K562 (cell line): ENCODE measurements around the gene CLEC10A. TPM values are rescaled to one million over a fixed set of nuclear protein-coding genes. Genes with fewer than 3 reads are reported as not detected.

Experiments
- ATAC-seq: fragments of 200-7000 bp; cut with Tn5 transposase; 3 replicates; pipeline ENCODE4 v1.9.1; 2020; ENCODE audit warnings: moderate library complexity
- BruUV-seq: library from RNA; stranded (reverse); fragments of 400-500 nt; replicated peaks from 2 replicates; lab custom pipeline; 2021; lab: Mats Ljungman, UMichigan
- CTCF ChIA-PET: fragments of 300-600 bp; formaldehyde crosslinking; extraction: SDS; loops from one replicate; lab custom pipeline; 2021; ENCODE audit warnings: low intra/inter-chr PET ratio; lab: Yijun Ruan, JAX
- POLR2A ChIA-PET: fragments of 300-600, 350-650 bp; sonication (Branson Sonifier 250); formaldehyde crosslinking; extraction: SDS; loops from one replicate; lab custom pipeline; 2021; ENCODE audit warnings: antibody characterized with exemption, inconsistent platforms; lab: Yijun Ruan, JAX
- DNase-seq, 4 experiments: peaks; one replicate each; pipeline versions ENCODE4 v3.0.0 to v3.0.0-alpha.2; 2011 to 2018; ENCODE audit warnings: low spot score in 3 of 4, mixed read lengths in 3 of 4; ENCODE audit errors: extremely low read depth in 1 of 4
- FAIRE-seq: peaks from 2 replicates; lab custom pipeline; 2011; peaks lifted over from hg19 to GRCh38; lab: Jason Lieb, UNC
- H2AFZ ChIP-seq: 2 replicates; pipeline ENCODE4 v1.6.0; 2011; ENCODE audit warnings: low read depth, low read length, control low read depth, inconsistent platforms
- H3K27ac ChIP-seq: fragments of 200-600 bp; 3 replicates; pipeline ENCODE4 v1.8.0; 2011; ENCODE audit warnings: low read depth, mild to moderate bottlenecking, control low read depth, inconsistent platforms, low read length, moderate library complexity, mixed read lengths; ENCODE audit errors: extremely low read depth
- H3K27me3 ChIP-seq, 2 experiments: fragments of 300-600 bp in 1 of 2; 2 replicates in 1 of 2; 3 replicates in 1 of 2; pipeline versions ENCODE4 v1.6.0 to v1.8.0; 2011; ENCODE audit warnings: inconsistent platforms in 2 of 2, low read length in 2 of 2, mild to moderate bottlenecking in 1 of 2, mixed read lengths in 1 of 2, moderate library complexity in 1 of 2; ENCODE audit not compliant: control insufficient read depth in 2 of 2, insufficient read depth in 2 of 2
- H3K36me3 ChIP-seq: fragments of 300-600 bp; 3 replicates; pipeline ENCODE4 v1.8.0; 2011; ENCODE audit warnings: mild to moderate bottlenecking, low read length, inconsistent platforms; ENCODE audit not compliant: control insufficient read depth, insufficient read depth
- H3K4me1 ChIP-seq, 2 experiments: fragments of 200-600 bp in 1 of 2; replicated peaks in 1 of 2; 2 replicates in 1 of 2; 3 replicates in 1 of 2; pipeline versions ENCODE4 v1.5.1 to v1.8.0; 2011; ENCODE audit warnings: inconsistent platforms in 2 of 2, low read length in 2 of 2, mild to moderate bottlenecking in 1 of 2, mixed read lengths in 1 of 2, moderate library complexity in 1 of 2; ENCODE audit not compliant: control insufficient read depth in 2 of 2, insufficient read depth in 2 of 2
- H3K4me2 ChIP-seq: 2 replicates; pipeline ENCODE4 v1.6.1; 2011; ENCODE audit warnings: low read length, control low read depth, inconsistent platforms, mixed read lengths; ENCODE audit not compliant: insufficient read depth
- H3K4me3 ChIP-seq: fragments of 200-600 bp; sonication (generic), shearing (Covaris generic); 2 replicates; pipeline ENCODE4 v1.5.1; 2016; ENCODE audit warnings: control low read depth, inconsistent platforms
- H3K79me2 ChIP-seq: fragments of 200-600 bp; 3 replicates; pipeline ENCODE4 v1.8.0; 2011; ENCODE audit warnings: low read length, inconsistent platforms; ENCODE audit not compliant: control insufficient read depth, insufficient read depth
- H3K9ac ChIP-seq, 2 experiments: 2 replicates each; pipeline versions ENCODE4 v1.6.0 to v1.6.1; 2011; ENCODE audit warnings: low read depth in 2 of 2, low read length in 2 of 2, control low read depth in 1 of 2, inconsistent platforms in 1 of 2, mild to moderate bottlenecking in 1 of 2, mixed read lengths in 1 of 2; ENCODE audit not compliant: insufficient read depth in 1 of 2
- H3K9me1 ChIP-seq: one replicate; pipeline ENCODE4 v1.6.0; 2011; ENCODE audit warnings: inconsistent platforms, mild to moderate bottlenecking, low read length, moderate library complexity; ENCODE audit not compliant: control insufficient read depth, insufficient read depth
- H3K9me3 ChIP-seq: replicated peaks from 2 replicates; pipeline ENCODE4 v1.5.1; 2011; ENCODE audit warnings: low read depth, low read length, inconsistent platforms; ENCODE audit not compliant: control insufficient read depth, insufficient read depth
- H4K20me1 ChIP-seq: replicated peaks from 2 replicates; pipeline ENCODE4 v1.6.1; 2011; ENCODE audit warnings: low read length, inconsistent platforms, mixed read lengths; ENCODE audit not compliant: control insufficient read depth, insufficient read depth
- FOXP1 ChIP-seq: sonication (generic); formaldehyde crosslinking; IDR thresholded peaks from 2 replicates; pipeline ENCODE4 v1.8.0; 2022; ENCODE audit warnings: mild to moderate bottlenecking, missing genetic modification reagents
- HMG20A ChIP-seq: fragments of 450-650 bp; formaldehyde crosslinking; conservative IDR thresholded peaks from 2 replicates; pipeline ENCODE4 v1.4.0; 2020; ENCODE audit warnings: mild to moderate bottlenecking, mixed read lengths
- MED1 ChIP-seq: sonication (generic); formaldehyde crosslinking; IDR thresholded peaks from 2 replicates; pipeline ENCODE4 v1.8.1; 2023; ENCODE audit warnings: missing genetic modification reagents, borderline replicate concordance
- MXD1 ChIP-seq: fragments of 250-450 bp; sonication (Bioruptor Pico); IDR thresholded peaks from 2 replicates; pipeline ENCODE4 v1.8.0; 2021; ENCODE audit warnings: borderline replicate concordance, mild to moderate bottlenecking, moderate library complexity; ENCODE audit not compliant: poor library complexity, severe bottlenecking
- NR0B1 ChIP-seq: fragments of 450-650 bp; IDR thresholded peaks from one replicate; pipeline ENCODE4 v1.6.1; 2018; ENCODE audit warnings: mild to moderate bottlenecking, moderate library complexity; ENCODE audit not compliant: partially characterized antibody
- POLR2G ChIP-seq: fragments of 200-400 bp; formaldehyde crosslinking; IDR thresholded peaks from 2 replicates; pipeline ENCODE4 v1.6.1; 2017; ENCODE audit warnings: low read depth, mild to moderate bottlenecking, antibody characterized with exemption, low read length, moderate library complexity
- STAT6 ChIP-seq: sonication (generic); formaldehyde crosslinking; IDR thresholded peaks from 2 replicates; pipeline ENCODE4 v1.8.1; 2023; ENCODE audit warnings: mild to moderate bottlenecking, missing genetic modification reagents
- TFE3 ChIP-seq: fragments of 450-650 bp; formaldehyde crosslinking; IDR thresholded peaks from 2 replicates; pipeline ENCODE4 v1.4.0; 2020; ENCODE audit warnings: mild to moderate bottlenecking, mixed read lengths
- TGIF2 ChIP-seq: sonication (generic); formaldehyde crosslinking; IDR thresholded peaks from 2 replicates; pipeline ENCODE4 v1.8.1; 2022; ENCODE audit warnings: mild to moderate bottlenecking, missing genetic modification reagents, moderate library complexity
- THRAP3 ChIP-seq: fragments of 450-650 bp; IDR thresholded peaks from 2 replicates; pipeline ENCODE4 v1.6.1; 2016; ENCODE audit warnings: mild to moderate bottlenecking, inconsistent platforms, borderline replicate concordance
- USF2 ChIP-seq: sonication (generic); formaldehyde crosslinking; IDR thresholded peaks from 2 replicates; pipeline ENCODE4 v1.5.0; 2020; ENCODE audit warnings: missing genetic modification reagents
- ZNF143 ChIP-seq: sonication (generic); formaldehyde crosslinking; IDR thresholded peaks from 2 replicates; pipeline ENCODE4 v1.9.0; 2022; ENCODE audit warnings: mild to moderate bottlenecking, missing genetic modification reagents
- ZNF239 ChIP-seq: fragments of 250-450 bp; sonication (Bioruptor Pico); IDR thresholded peaks from 2 replicates; pipeline ENCODE4 v1.4.0; 2020; ENCODE audit warnings: mild to moderate bottlenecking
- ZNF589 ChIP-seq: fragments of 200-800 bp; sonication (Bioruptor generic); IDR thresholded peaks from 2 replicates; pipeline ENCODE4 v1.6.1; 2016; ENCODE audit warnings: low read depth, missing genetic modification characterization, missing compliant biosample characterization
- WGBS: fragments of 100-300 bp; shearing (Covaris generic); methylation state at CpG from one replicate; pipeline ENCODE4 v1.1.6; 2016; ENCODE audit warnings: low coverage, mixed read lengths; ENCODE audit not compliant: insufficient coverage; ENCODE audit errors: missing lambda C conversion rate; 5-methylcytosine and 5-hydroxymethylcytosine counted together
- in situ Hi-C: fragments of 300-500 bp; cut with MboI; formaldehyde crosslinking; loops from 4 replicates; pipeline ENCODE4 v1.15.0; 2018; ENCODE audit warnings: inconsistent platforms, mixed read lengths
- intact Hi-C: fragments of 100-400 bp; cut with micrococcal nuclease; formaldehyde crosslinking; loops from 2 replicates; pipeline ENCODE4 v1.14.2; 2022
- polyA plus RNA-seq, 8 experiments: library from polyadenylated mRNA; depleted of rRNA in 4 of 8; stranded (reverse) in 5 of 8; unstranded in 3 of 8; fragments of >200 nt; fragmentation: Nextera tagmentation in 2 of 8; fragmentation: Illumina TruSeq in 1 of 8; extraction: Ambion mirVana in 2 of 8; extraction: Trizol in 1 of 8; gene quantifications; 2 replicates each; pipeline versions ENCODE4 v1.2.1 to v1.2.3, GENCODE V29; 2011 to 2014; ENCODE audit warnings: inconsistent platforms in 1 of 8, missing spikeins in 1 of 8
- total RNA-seq, 7 experiments: library from RNA; depleted of rRNA in 6 of 7; stranded (reverse); fragments of >200 nt in 6 of 7; fragmentation: Illumina TruSeq in 2 of 7; extraction: Trizol in 2 of 7; gene quantifications; 2 replicates each; pipeline versions ENCODE4 v1.2.1 to v1.2.3, GENCODE V29; 2011 to 2021; ENCODE audit warnings: low replicate concordance in 1 of 7

Gene CLEC10A
- total and polyA plus RNA-seq, 9 of the 15 experiments (the other 6 are each of a cell fraction or from before 2014, with no cell fraction given): 0.04 to 0.11 (median 0.05) TPM; not detected in 6

- Histone ChIP-seq H3K27ac (no peak overlapping the region), H3K4me3 (no peak overlapping the region), H3K9me1 (no peaks in the 10 kb centered on the region), H3K9me3 (no peaks in the 10 kb centered on the region), H3K4me2 (no peak overlapping the region), H3K4me1 (peaks cover 0 to 3% of the 10 kb centered on the region in 2 experiments; a peak in 1 of 5 replicates), H3K9ac (no peak overlapping the region), H3K79me2 (no peaks in the 10 kb centered on the region), H3K27me3 (peaks cover 26 to 56% of the 10 kb centered on the region in 2 experiments; a peak in 4 of 5 replicates), H3K36me3 (no peaks in the 10 kb centered on the region), H2AFZ (no peak overlapping the region), H4K20me1 (no peaks in the 10 kb centered on the region; the same call in 1 of the 2 replicates)
- ChIA-PET POLR2A (no interaction called here), CTCF (no interaction called here)
- 0% methylated on average over 4 of the region's 6 CpGs for WGBS
- no peak for DNase-seq
- FAIRE-seq: no peak
- ATAC-seq: no peak
- BruUV-seq: no TSS peak
- intact Hi-C loops: no loop called here
- in situ Hi-C loops: no loop called here
- no peak for TF ChIP-seq POLR2G
- no peak for TF ChIP-seq ZNF239
- TF ChIP-seq NR0B1: no peak
- no peak for TF ChIP-seq TFE3
- TF ChIP-seq FOXP1 (CRISPR knock-in tag): no peak
- no peak for TF ChIP-seq STAT6 (CRISPR knock-in tag)
- no peak for TF ChIP-seq MXD1 (CRISPR knock-in tag)
- no peak for TF ChIP-seq ZNF589 (CRISPR knock-in tag)
- TF ChIP-seq USF2 (CRISPR knock-in tag): no peak
- TF ChIP-seq HMG20A (CRISPR knock-in tag): no peak
- TF ChIP-seq ZNF143 (CRISPR knock-in tag): no peak
- no peak for TF ChIP-seq TGIF2 (CRISPR knock-in tag)
- no peak for TF ChIP-seq MED1 (CRISPR knock-in tag)
- no peak for TF ChIP-seq THRAP3
These were observed 22.4 kb upstream of the CLEC10A start for GRCh38 chr17:7102421-7102820.
